ENCODE data around the gene PPM1F.
"Not testable (repeated sequence)": the region's sequence is repeated elsewhere in the genome, so short reads cannot be mapped to it uniquely, and the experiment has no call there.

PPM1F gene

GRCh38 chr22:21873619-21874018 is 79.0 kb downstream of the PPM1F start:
- no peak for DNase-seq (ENCODE audit: low spot score in 2 of 2)
- H3K9me3 Mint-ChIP-seq: no peaks in the 10 kb centered on the region
- H3K27me3 Mint-ChIP-seq: peaks cover 1% of the 10 kb centered on the region
- ATAC-seq (ENCODE audit: low read depth): no peak
- peaks cover 7% of the 10 kb centered on the region for H3K4me1 Mint-ChIP-seq
- H3K36me3 Mint-ChIP-seq: no peaks in the 10 kb centered on the region
- H3K27ac Mint-ChIP-seq: no peak overlapping the region
- H3K4me3 Mint-ChIP-seq: no peak overlapping the region

- not testable (repeated sequence) for H3K9me3 Mint-ChIP-seq; H3K4me3 Mint-ChIP-seq; DNase-seq (ENCODE audit: low spot score in 2 of 2); ATAC-seq (ENCODE audit: low read depth); H3K27ac Mint-ChIP-seq; H3K36me3 Mint-ChIP-seq; H3K27me3 Mint-ChIP-seq
- peaks cover 13% of the 10 kb centered on the region for H3K4me1 Mint-ChIP-seq
These were observed 79.9 kb downstream of the PPM1F start for GRCh38 chr22:21872741-21873140.
